EH (cell line): ENCODE data around the gene ARX.
A peak's percentile ranks its signal among the peaks of the same experiment; 100 is the strongest.

Experiments used
- DNase-seq: peaks from one replicate; pipeline ENCODE4 v3.0.0-alpha.2; 2015; ENCODE audit warnings: low read depth

The ARX gene

DNA sequence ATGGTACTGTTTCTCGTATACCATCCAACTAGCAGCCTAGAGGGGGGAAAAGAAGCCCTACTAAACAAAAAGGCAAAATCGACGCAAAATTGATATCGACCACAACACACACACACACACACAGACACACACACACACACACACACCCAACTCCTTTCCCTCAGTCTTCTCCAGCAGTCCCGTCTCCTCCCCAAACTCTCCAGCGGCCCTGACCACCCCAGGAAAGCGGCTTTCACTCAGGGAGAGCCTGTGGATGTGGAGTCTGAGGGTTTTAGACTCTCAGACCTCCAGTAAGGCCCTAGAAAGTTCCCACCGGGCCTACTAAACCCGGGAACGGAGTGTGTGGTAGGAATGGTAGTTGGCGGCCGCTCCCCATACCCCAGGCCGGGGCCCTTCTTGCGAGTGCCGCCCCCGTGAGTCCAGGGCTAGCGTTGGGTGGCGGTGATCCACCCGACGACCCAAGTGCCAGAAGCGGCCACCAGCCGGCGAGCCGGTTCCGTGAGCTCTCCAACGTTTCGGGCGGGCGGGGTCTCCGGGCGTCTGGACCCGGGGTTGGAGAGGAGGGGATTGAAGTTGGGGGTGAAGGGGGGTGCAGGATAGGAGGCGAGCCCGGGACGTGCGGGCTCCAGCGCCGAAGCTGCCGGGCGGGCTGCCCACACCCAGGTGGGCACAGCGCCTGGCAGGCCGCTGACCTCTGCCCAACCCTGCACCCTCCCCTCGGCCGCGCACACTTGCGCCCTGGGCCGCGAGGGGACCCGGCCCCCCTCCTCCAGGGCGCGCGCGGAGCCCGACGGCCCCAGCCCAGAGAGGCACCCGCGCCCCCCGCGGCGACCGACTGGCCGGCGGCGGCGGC is 13.7 kb downstream of the ARX start:
- no peak for DNase-seq

DNA sequence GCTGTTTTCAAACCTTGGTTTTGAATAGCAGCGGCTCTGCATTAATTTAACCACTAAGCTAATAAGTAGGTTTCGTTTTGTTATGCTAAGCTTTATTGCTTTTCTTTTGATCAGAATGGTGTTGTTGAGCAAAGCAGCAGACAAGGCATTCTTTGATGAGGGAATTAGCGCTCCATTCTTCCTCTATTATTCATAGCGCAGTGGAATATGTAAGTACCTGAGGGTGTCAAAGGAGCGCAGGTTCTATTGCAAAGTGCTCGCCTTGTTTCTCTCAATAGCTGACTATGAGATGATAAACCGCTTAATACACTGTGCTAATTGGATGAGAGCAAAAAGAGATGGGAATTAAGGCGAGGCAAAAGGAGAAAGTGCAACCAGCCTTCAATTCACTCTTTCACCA is 16.3 kb downstream of the ARX start:
- no peak for DNase-seq

DNA sequence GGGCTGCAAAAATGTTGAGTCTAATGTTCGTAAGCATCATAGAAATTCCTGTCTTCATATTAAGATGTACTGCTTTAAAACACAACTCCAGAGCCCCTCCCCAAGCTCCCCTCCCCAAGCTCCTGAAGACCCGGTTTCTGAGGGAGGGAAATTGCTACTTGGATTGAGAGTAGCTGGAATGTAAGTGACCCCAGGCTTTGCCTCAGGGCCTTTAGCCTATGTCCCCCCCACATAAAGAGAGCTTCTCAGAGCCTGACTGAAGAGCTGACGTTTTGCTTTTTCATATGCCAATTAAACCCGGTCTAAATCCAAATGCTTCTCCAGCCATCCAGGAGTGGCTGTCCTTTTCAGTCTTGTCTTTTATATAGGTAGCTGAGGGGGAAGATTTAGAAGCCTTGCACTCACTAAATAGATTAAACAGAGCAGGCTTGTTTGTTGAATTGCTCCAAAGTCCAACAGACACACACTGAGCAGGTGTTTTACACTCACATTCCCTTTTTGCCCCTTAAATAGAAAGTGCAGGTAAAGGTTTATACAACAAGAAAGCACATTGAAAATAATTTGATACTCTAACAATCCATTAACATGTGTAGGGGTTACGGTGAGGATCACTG is 19.6 kb downstream of the ARX start:
- no peak for DNase-seq

DNA sequence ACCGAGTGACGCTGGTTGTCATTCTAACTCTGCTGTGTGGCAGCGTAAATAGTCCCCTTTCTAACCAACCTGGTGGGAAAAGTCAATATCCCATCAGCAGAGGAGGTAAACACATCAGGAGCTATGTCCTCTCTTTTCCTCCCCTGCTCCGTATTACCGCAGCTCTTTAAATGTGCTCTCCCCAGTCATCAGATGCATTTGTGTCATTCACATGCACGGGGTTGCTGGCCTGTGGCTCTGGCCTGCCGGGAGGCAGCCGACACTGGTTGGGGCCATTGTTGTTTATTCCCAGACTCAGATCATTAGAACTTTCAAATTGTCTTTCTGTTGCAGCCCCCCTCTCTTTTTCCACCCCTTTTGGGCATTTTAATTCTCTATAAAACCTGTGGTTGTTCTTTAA is 21.9 kb downstream of the ARX start:
- DNase-seq, result no peak

DNA sequence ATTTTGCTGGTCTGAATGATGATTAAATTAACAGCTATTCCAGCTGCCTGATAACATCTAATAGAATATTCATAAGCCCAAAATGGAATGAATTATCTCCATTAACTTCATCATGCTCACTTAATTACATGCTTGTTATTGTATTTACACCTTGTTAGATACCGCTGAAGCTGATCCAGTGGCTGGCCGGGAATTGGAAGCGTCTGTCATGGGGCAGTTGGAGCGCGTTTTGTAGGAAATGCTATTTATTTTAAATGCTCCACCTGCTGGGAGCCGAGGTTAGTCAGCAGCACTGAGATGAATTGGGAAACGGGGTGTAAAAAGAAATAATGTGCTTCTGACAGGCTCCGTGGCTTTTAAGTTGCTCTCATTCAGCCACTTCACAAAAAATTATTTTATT is 25.2 kb downstream of the ARX start:
- DNase-seq, result no peak

DNA sequence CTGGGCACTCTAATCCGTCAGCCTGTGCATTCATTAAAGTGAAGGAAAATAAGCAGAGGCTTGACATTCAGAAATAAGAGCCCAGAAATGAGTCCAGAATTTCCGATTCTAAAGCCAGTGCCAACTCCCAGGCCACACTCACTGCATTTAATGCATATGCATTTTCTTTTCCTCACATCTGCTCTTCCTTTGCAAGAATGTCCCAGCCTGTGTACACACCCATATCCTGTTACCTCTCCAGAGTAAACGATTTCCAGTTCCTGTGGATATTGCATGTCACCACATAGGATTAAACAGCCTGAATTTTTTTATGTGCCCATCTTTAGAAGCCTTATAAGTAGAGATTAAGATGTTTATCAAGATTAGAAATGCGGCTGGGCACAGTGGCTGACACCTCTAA is 27.5 kb downstream of the ARX start:
- no peak for DNase-seq

DNA sequence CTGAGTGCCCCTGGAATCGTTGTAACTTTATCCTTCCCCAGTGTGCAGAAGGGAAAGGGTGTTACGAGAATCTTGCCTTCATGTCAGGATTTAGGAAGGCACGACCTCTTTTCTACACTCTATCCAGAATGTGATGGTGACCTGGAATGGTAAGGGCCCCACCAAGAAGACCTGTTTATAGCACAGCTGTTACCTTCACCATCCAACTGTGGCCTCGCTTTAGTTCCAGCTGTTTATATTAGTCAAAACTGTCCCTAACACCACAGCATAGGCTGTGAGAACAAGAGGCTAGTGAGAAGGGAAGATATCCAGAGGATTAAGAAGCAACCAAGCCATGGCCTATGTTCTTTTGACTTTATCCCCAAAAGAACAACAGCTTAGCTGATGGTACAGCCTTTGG is 28.0 kb downstream of the ARX start:
- DNase-seq, result no peak

DNA sequence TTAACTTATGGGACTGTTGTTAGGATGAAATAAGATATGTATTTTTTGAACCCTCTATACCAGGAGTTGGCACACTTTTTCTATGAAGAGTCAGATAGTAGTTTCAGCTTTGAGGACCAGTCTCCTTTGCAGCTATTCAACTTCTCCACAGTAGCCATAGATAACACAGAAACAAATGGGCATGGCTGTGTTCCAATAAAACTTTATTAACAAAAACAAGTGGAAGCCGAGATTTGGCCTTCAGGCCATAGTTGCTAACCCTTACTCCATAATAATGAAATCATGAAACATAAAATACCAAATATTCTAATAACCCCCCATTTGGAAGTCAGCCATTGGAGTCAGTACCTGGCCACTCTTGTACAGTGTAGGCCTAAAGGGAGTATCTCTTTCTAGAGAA is 30.6 kb downstream of the ARX start:
- no peak for DNase-seq

DNA sequence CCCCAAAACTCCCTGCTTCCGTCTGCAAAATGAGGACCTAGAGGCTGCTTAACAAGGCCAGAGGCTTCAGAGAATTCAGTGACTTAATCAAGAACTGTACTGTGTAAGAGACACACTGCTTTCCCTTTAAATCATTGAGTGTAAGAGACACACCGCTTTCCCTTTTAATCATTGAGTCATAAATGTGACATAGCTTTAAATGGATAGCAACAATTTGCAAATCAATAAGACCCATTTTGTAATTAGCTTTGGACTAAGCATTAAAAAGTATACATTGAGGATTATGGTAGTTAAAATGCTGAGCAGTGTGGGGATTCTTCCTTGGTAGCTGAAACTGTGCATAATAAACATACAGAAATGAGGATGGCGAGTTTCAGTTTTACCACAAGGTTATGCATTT is 31.8 kb downstream of the ARX start:
- no peak for DNase-seq

DNA sequence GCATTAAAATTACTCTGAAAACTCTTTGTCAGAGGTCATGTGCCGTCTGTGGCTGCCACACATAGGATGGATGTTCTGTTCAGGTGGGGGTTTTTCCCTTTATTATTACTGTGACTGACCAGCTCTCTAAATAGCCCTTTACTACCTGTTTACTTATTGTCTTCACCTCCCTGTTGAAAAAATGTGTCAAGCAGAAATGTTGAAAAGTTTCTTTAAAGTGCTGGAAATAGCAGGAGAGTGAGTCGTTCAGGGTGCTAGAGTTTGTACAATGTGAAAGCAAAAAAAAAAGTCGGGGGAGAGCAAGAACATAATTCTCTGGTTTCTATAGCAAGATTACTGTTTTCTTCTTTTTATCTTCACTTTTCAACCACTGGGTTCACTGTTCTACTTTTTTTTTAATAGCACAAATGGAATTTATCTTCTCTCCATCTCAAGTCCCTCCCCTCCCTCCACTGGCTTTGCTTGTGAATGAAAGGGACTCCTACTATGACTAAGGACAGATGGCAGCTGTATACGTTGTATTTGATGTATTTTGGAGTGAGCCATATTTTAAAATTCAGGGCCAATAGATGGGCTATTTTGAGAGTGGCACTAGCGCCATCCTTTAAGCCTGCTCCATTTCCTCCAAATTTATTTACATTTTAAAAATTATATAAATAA is 33.3 kb downstream of the ARX start:
- peak; percentile 33 for DNase-seq

DNA sequence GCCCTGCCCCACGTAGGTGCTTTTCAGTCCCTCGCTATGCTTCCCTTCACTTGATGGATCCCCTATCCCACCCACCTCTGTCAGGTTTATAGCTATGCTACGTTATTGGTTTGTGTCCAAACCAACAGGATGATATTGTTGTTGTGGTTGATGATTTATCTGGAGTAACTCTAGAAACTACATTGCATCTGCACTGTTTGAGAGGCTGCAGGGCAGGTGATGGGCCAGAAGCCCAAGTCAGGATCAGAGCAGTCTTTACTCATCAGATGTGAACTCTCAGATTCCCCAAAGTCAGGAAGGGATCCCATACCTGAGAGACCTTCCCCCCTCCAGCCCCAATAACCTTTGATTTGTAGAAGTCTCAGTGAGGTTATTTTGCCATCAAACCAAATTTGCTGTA is 34.7 kb downstream of the ARX start:
- DNase-seq, result no peak

DNA sequence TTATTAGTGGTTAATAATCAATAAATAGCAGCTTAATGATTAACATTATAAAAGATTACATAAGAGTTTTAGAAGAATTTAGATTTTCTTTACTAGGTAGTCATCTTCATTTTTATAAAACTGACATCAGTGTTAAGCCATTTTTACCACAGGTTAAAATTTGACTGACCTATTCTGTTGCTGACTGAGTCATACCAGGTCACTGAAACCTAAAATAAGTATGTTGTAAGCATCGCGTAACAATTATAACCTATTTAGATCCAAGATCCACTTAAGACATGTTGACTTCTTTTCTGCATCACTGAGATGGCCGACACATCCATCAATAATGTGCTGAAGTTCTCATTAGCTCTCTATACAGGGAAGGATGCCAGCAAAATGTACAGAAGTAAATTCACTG is 36.7 kb downstream of the ARX start:
- no peak for DNase-seq

DNA sequence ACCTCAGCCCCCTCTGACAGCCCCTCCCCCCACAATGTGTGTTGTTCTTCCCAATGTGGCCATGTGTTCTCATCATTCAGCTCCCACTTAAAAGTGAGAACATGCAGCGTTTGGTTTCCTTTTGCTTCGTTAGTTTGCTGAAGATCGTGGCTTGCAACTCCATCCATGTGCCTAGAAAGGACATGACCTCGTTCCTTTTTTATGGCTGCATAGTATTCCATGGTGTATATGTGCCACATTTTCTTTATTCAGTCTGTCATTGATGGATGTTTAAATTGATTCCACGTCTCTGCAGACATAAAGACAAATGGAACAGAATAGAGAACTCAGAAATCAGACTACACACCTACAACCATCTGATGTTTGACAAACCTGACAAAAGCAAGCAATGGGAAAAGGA is 46.0 kb downstream of the ARX start:
- DNase-seq, result no peak

DNA sequence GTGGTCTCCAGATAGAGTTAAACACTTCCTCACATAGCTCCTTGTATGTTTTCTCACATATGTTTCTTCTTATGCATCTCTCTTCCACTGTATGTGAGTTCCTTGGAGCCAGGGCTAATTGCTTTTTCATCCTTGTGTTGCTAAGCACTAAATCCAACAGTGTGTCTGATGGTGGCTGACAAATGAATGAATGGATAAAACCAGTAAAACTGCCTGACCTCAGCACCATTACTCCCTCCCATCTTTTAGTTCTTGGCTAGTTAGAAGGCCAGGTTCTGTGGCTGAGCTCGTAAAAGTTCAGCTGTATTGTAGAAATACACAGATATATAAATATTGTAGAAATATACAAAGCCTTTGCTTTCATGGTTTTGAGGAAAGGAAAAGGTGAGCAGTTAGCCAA is 50.4 kb downstream of the ARX start:
- DNase-seq, result no peak

DNA sequence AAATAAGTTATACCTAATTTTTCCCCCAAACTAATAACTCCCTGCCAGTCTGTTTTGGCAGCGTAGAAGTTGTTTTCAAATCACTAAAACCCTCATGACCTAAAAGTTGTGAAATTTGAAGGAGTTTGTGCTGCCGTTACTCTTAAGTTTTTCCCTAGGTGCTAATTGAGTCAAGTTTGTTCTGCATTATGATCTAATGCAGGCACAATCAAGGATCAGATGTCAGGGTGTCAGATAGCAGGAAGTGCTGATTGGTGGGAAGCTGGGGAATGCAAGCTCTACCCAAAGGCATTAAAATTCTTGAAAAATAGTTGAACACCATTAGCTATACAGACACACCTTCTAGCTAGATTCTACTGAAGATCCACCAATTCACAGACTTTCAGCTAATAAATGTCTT is 51.9 kb downstream of the ARX start:
- peak; percentile 16 for DNase-seq

DNA sequence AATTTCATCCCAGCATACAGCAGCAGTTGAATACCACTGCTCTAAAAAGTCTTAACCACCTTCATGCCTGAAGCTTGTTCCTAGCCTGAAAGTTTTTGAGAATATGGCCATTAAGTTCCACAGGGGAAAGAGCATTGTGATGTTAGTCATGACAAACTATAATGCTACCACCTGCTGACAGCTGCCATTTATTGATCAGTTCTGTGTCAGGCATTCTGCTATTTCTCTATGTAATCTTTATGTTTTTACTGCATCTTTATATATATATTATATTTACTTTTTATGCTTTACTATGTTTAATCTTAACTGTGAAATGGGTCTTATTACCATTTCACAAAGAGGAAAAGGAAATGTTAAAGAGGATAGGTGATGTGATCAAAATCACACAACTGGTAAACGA is 54.0 kb downstream of the ARX start:
- no peak for DNase-seq

DNA sequence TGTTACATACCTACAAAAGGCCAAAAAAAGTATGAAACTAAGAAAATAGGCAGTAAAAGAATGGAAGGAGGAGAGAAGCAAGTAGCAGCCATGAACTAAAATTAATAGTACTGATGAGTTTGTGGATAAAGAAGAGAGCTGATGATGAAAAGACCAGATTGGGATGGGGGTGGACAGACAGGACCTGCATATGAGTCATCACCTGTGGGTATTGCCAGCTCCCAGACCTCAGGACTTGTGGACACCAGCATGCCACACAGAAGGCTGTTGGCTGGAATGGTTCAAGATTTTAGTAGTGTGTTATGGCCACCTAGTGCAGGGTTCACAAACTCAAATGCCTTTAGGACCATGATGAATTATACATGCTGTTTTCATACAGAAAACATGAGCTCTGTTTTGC is 58.9 kb downstream of the ARX start:
- peak; percentile 20 for DNase-seq

DNA sequence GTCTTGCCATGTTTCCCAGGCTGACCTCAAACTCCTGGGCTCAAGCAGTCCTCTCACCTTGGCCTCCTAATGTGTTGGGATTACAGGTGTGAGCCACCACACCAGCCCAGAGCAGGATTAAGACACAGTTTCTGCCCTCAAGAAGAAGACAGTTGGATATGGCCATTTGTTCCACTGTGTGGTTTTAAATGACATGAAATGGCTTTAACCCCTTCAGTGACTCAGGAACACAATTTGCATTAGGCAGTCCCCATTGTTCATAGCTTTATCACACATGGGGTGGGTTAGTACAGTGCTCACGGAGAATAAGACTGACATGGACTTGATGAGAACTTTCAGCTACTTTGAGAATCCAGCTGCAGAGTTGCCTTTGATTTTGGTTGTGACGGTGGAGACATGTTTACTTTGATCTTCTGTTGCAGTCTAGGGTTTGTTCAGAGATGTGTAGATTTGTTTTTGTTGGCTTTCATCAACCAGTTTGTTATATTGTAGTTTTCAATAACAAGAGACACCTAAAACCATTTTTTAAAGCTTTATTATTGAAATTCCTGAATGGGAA is 60.3 kb downstream of the ARX start:
- DNase-seq, result no peak

DNA sequence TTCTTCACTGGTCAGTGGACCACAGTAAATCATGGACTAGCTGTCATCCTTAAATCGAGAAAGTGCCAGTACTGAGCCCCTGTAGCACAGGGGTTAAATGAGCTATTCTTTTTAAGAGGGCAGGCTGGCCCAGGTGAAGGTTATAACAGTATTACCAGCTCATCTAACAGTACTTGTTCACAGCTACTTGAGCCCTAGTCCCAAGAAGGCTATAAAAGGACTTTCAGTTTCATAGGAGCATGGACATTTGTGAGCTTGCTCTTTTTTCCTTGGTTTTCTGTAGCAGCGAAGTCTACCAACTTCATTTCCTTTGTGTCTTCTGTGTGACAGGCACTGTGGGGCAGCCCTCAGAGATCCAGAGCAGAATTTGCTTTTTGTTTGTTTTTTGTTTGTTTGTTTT is 61.0 kb downstream of the ARX start:
- no peak for DNase-seq
